Endothelial cell of umbilical vein (primary cell): ENCODE measurements around the gene RGS6. TPM values are rescaled to one million over a fixed set of nuclear protein-coding genes. Genes with fewer than 3 reads are reported as not detected.

Source experiments
- BruUV-seq: library from RNA; stranded (reverse); fragments of 400-500 nt; replicated peaks from 2 replicates; lab custom pipeline; 2021; lab: Mats Ljungman, UMichigan
- CTCF ChIA-PET: fragments of 300-600, 350-600 bp; sonication (Branson Sonifier 250); formaldehyde crosslinking; loops from one replicate; lab custom pipeline; 2021; ENCODE audit warnings: antibody characterized with exemption, inconsistent platforms; lab: Charles Lee
- POLR2A ChIA-PET: fragments of 300-600, 350-600 bp; sonication (Branson Sonifier 250); formaldehyde crosslinking; loops from one replicate; lab custom pipeline; 2021; ENCODE audit warnings: antibody characterized with exemption, inconsistent platforms; lab: Charles Lee
- DNase-seq: peaks from one replicate; pipeline ENCODE4 v3.0.0-alpha.2; 2011; ENCODE audit warnings: low read depth, low spot score
- FAIRE-seq: peaks from 2 replicates; lab custom pipeline; 2011; peaks lifted over from hg19 to GRCh38; lab: Jason Lieb, UNC
- H2AFZ ChIP-seq: 2 replicates; pipeline ENCODE4 v1.6.0; 2012; ENCODE audit warnings: low read depth, low read length, control low read depth, inconsistent platforms
- H3K27ac ChIP-seq: 2 replicates; pipeline ENCODE4 v1.5.1; 2011; ENCODE audit warnings: low read depth, mild to moderate bottlenecking, control low read depth, low read length, moderate library complexity; ENCODE audit not compliant: insufficient read depth
- H3K27me3 ChIP-seq, 2 experiments: 2 replicates each; pipeline versions ENCODE4 v1.6.0 to v1.6.1; 2011; ENCODE audit warnings: low read length in 2 of 2, mixed read lengths in 1 of 2; ENCODE audit not compliant: control insufficient read depth in 2 of 2, insufficient read depth in 2 of 2
- H3K36me3 ChIP-seq, 2 experiments: 2 replicates in 1 of 2; 3 replicates in 1 of 2; pipeline ENCODE4 v1.5.1; 2011; ENCODE audit warnings: low read length in 2 of 2, mild to moderate bottlenecking in 1 of 2, moderate library complexity in 1 of 2; ENCODE audit not compliant: control insufficient read depth in 2 of 2, insufficient read depth in 2 of 2; ENCODE audit errors: extremely low read depth in 1 of 2
- H3K4me1 ChIP-seq: 3 replicates; pipeline ENCODE4 v1.5.1; 2011; ENCODE audit warnings: mild to moderate bottlenecking, low read length; ENCODE audit not compliant: control insufficient read depth, insufficient read depth; ENCODE audit errors: extremely low read depth
- H3K4me2 ChIP-seq: 2 replicates; pipeline ENCODE4 v1.6.1; 2011; ENCODE audit warnings: low read length, control low read depth, mixed read lengths; ENCODE audit not compliant: insufficient read depth
- H3K4me3 ChIP-seq, 3 experiments: fragments of 200-600 bp in 1 of 3; sonication (generic), shearing (Covaris generic) in 1 of 3; replicated peaks in 1 of 3; 2 replicates each; pipeline ENCODE4 v1.5.1; 2011 to 2016; ENCODE audit warnings: control low read depth in 3 of 3, low read length in 3 of 3, mild to moderate bottlenecking in 2 of 3, inconsistent platforms in 1 of 3, low read depth in 1 of 3, moderate library complexity in 1 of 3; ENCODE audit not compliant: insufficient read depth in 1 of 3
- H3K79me2 ChIP-seq: 2 replicates; pipeline ENCODE4 v1.6.0; 2012; ENCODE audit warnings: low read length, inconsistent platforms; ENCODE audit not compliant: control insufficient read depth, insufficient read depth
- H3K9ac ChIP-seq: replicated peaks from 2 replicates; pipeline ENCODE3; 2011; ENCODE audit warnings: low read length, control low read depth; ENCODE audit not compliant: insufficient read depth; ENCODE audit errors: extremely low read depth
- H3K9me1 ChIP-seq: replicated peaks from 3 replicates; pipeline ENCODE4 v1.6.0; 2011; ENCODE audit warnings: mild to moderate bottlenecking, low read length; ENCODE audit not compliant: control insufficient read depth, insufficient read depth; ENCODE audit errors: extremely low read depth
- H3K9me3 ChIP-seq: replicated peaks from 2 replicates; pipeline ENCODE4 v1.5.1; 2012; ENCODE audit warnings: low read length, inconsistent platforms; ENCODE audit not compliant: control insufficient read depth, insufficient read depth
- H4K20me1 ChIP-seq: replicated peaks from 2 replicates; pipeline ENCODE3; 2011; ENCODE audit warnings: mild to moderate bottlenecking, low read length; ENCODE audit not compliant: control insufficient read depth, insufficient read depth; ENCODE audit errors: extremely low read depth
- CTCF ChIP-seq, 2 donors: IDR thresholded peaks; 1 replicate in 1 of 2; 2 replicates in 1 of 2; pipeline ENCODE4 v1.5.1; 2011; ENCODE audit warnings: low read length in 2 of 2, mild to moderate bottlenecking in 2 of 2, moderate library complexity in 2 of 2, control low read depth in 1 of 2, inconsistent platforms in 1 of 2, low read depth in 1 of 2; ENCODE audit not compliant: insufficient read depth in 1 of 2; ENCODE audit errors: extremely low read depth in 1 of 2
- GATA2 ChIP-seq: IDR thresholded peaks from 2 replicates; pipeline ENCODE4 v1.7.0; 2011; ENCODE audit warnings: low read depth, mild to moderate bottlenecking, moderate library complexity, mixed read lengths, low read length; ENCODE audit not compliant: insufficient read length, insufficient read depth
- JUN ChIP-seq: IDR thresholded peaks from 2 replicates; pipeline ENCODE4 v1.6.1; 2011; ENCODE audit warnings: borderline replicate concordance, low read depth; ENCODE audit not compliant: insufficient read length, insufficient read depth
- MAX ChIP-seq: IDR thresholded peaks from 2 replicates; pipeline ENCODE4 v1.6.1; 2011; ENCODE audit not compliant: insufficient read depth, insufficient read length
- POLR2AphosphoS5 ChIP-seq: IDR thresholded peaks from 2 replicates; pipeline ENCODE4 v1.6.1; 2012; ENCODE audit warnings: low read depth, mild to moderate bottlenecking, control low read depth, low read length, moderate library complexity; ENCODE audit not compliant: insufficient read depth
- dilution Hi-C: fragments of 300-500 bp; cut with MboI; formaldehyde crosslinking; loops from one replicate; pipeline ENCODE4 v1.15.0; 2019; ENCODE audit warnings: low sequenced_read_pairs; ENCODE audit not compliant: extremely low pct_ligation_motif_present
- intact Hi-C: fragments of 100-400 bp; cut with micrococcal nuclease; formaldehyde crosslinking; loops from one replicate; pipeline ENCODE4 v1.10.0; 2022
- polyA plus RNA-seq, 4 experiments: library from polyadenylated mRNA; depleted of rRNA in 3 of 4; stranded (reverse) in 3 of 4; unstranded in 1 of 4; fragments of >200 nt; gene quantifications; 2 replicates each; pipeline versions ENCODE4 v1.2.1 to v1.2.3, GENCODE V29; 2011 to 2012; ENCODE audit warnings: missing spikeins in 1 of 4
- total RNA-seq: library from RNA; stranded (reverse); gene quantifications from 2 replicates; pipeline ENCODE4 v1.2.3, GENCODE V29; 2021

RGS6 gene
- total and polyA plus RNA-seq, 2 donors (not counting 3 experiments of a cell fraction or from before 2014, with no cell fraction given): not detected

- FAIRE-seq: no peak
- no peak overlapping the region for H3K27ac ChIP-seq
These were observed 56.2 kb downstream of the RGS6 start for GRCh38 chr14:71988476-71988875.

More at GRCh38 chr14:71988476-71988875, 56.2 kb downstream of the RGS6 start:
- Histone ChIP-seq H3K79me2 (no peaks in the 10 kb centered on the region), H2AFZ (no peak overlapping the region), H3K4me3 (no peak overlapping the region), H3K27me3 (no peaks in the 10 kb centered on the region), H3K9me1 (no peaks in the 10 kb centered on the region), H3K36me3 (no peaks in the 10 kb centered on the region), H3K4me2 (no peak overlapping the region), H3K4me1 (no peaks in the 10 kb centered on the region), H3K9me3 (peaks cover 2% of the 10 kb centered on the region), H4K20me1 (no peaks in the 10 kb centered on the region), H3K9ac (no peak overlapping the region)
- no TSS peak for BruUV-seq
- ChIA-PET CTCF (no interaction called here), POLR2A (no interaction called here)
- no peak for DNase-seq
- intact Hi-C loops (no loop called here), dilution Hi-C loops (no loop called here)
- TF ChIP-seq MAX (no peak), POLR2AphosphoS5 (no peak), JUN (no peak), GATA2 (no peak), CTCF (IDR thresholded peaks at IDR 0.05; ENCODE audit: extremely low read depth in 1 of 2, insufficient read depth in 1 of 2, low read depth in 1 of 2, low read length in 2 of 2) (no peak)
